ENCODE data around the gene FBN1. TPM values are rescaled to one million over a fixed set of nuclear protein-coding genes. Genes with fewer than 3 reads are reported as not detected.

The FBN1 gene
- total and polyA plus RNA-seq, 2 of the 13 experiments (the other 11 are each of a cell fraction or from before 2014, with no cell fraction given): 1.5 to 3.0 TPM

- in situ Hi-C loops (cut with HindIII; ENCODE audit: extremely low pct_ligation_motif_present, low pct_unique_long_range_greater_than_20kb): no loop called here
Observed at GRCh38 chr15:48433226-48433886, 212.2 kb downstream of the FBN1 start.

GRCh38 chr15:48432688-48433087, 212.8 kb downstream of the FBN1 start:
- Histone ChIP-seq H3K4me1 (ENCODE audit: insufficient read depth, low read length) (0 out of 2 replicates have a peak, but pooled peaks cover 4% of the 10 kb centered on the region), H4K20me1 (ENCODE audit: insufficient read depth, low read length) (no peaks in the 10 kb centered on the region)
- WGBS (ENCODE audit: low lambda C conversion rate): 34% methylated on average over 7 of the region's 7 CpGs

More at GRCh38 chr15:48433226-48433886, 212.2 kb downstream of the FBN1 start:
- Histone ChIP-seq H3K4me2 (ENCODE audit: low read depth, low read length) (no peak overlapping the region), H2AFZ (ENCODE audit: low read length) (no peak overlapping the region), H3K36me3 (replicated peaks in 1 of 2; ENCODE audit: control insufficient read depth in 1 of 2, insufficient read depth in 2 of 2, low read length in 2 of 2) (no peaks in the 10 kb centered on the region), H4K20me1 (ENCODE audit: insufficient read depth, low read length) (no peaks in the 10 kb centered on the region), H3K9ac (ENCODE audit: insufficient read depth, low read depth, low read length) (no peak overlapping the region), H3K4me1 (ENCODE audit: insufficient read depth, low read length) (0 out of 2 replicates have a peak, but pooled peaks cover 4% of the 10 kb centered on the region), H3K79me2 (ENCODE audit: insufficient read depth, low read length) (no peaks in the 10 kb centered on the region), H3K9me3 (ENCODE audit: low read length) (no peaks in the 10 kb centered on the region), H3K27ac (ENCODE audit: extremely low read length, insufficient read depth, low read length) (no peak overlapping the region), H3K27me3 (ENCODE audit: control insufficient read depth in 1 of 2, insufficient read depth in 2 of 2, low read length in 2 of 2) (no peaks in the 10 kb centered on the region), H3K4me3 (replicated peaks in 1 of 3; ENCODE audit: insufficient read depth in 1 of 3, low read depth in 2 of 3, low read length in 3 of 3) (no peak overlapping the region)
- DNase-seq (ENCODE audit: low spot score): no peak
- WGBS (ENCODE audit: low lambda C conversion rate): 60% methylated on average over 3 of the region's 3 CpGs
- BruUV-seq (replicated peaks): no TSS peak
- ChIA-PET CTCF (ENCODE audit: low intra/inter-chr PET ratio, low total read pairs) (no interaction called here), POLR2A (no interaction called here)
- no peak for ATAC-seq
- intact Hi-C loops (cut with micrococcal nuclease; ENCODE audit: unreplicated experiment): no loop called here
- TF ChIP-seq EED (CRISPR knock-in tag; IDR thresholded peaks at IDR 0.05): no peak
- no peak for TF ChIP-seq ATM (IDR thresholded peaks at IDR 0.05; ENCODE audit: borderline replicate concordance)
- no peak for TF ChIP-seq SNAPC2 (CRISPR knock-in tag; IDR thresholded peaks at IDR 0.05)
- no peak for TF ChIP-seq HDAC2 (CRISPR knock-in tag; IDR thresholded peaks at IDR 0.05)
- TF ChIP-seq LCORL (IDR thresholded peaks at IDR 0.05): no peak
- TF ChIP-seq LCORL (CRISPR knock-in tag; IDR thresholded peaks at IDR 0.05): no peak
- TF ChIP-seq DNMT3B (CRISPR knock-in tag; conservative IDR thresholded peaks at IDR 0.05): no peak
- no peak for FAIRE-seq

More at GRCh38 chr15:48432688-48433087, 212.8 kb downstream of the FBN1 start:
- no peak overlapping the region for H2AFZ ChIP-seq (ENCODE audit: low read length)
- ChIA-PET POLR2A (no interaction called here), CTCF (ENCODE audit: low intra/inter-chr PET ratio, low total read pairs) (no interaction called here)
- TF ChIP-seq EZH2 (conservative IDR thresholded peaks at IDR 0.05; ENCODE audit: low read depth, low read length) (no peak), HOXA9 (CRISPR knock-in tag; IDR thresholded peaks at IDR 0.05; ENCODE audit: borderline replicate concordance) (no peak), FOSL2 (CRISPR knock-in tag; IDR thresholded peaks at IDR 0.05) (peak; percentile 89), RNF2 (conservative IDR thresholded peaks at IDR 0.05; ENCODE audit: low read depth) (no peak), HOMEZ (CRISPR knock-in tag; IDR thresholded peaks at IDR 0.05; ENCODE audit: low read depth) (peak; percentile 62; the same call in 1 of the 2 replicates), ZSCAN5A (CRISPR knock-in tag; IDR thresholded peaks at IDR 0.05; ENCODE audit: borderline replicate concordance) (no peak), RBAK (CRISPR knock-in tag; IDR thresholded peaks at IDR 0.05) (no peak), FOSL1 (CRISPR knock-in tag; IDR thresholded peaks at IDR 0.05; ENCODE audit: borderline replicate concordance) (peak; percentile 69; the same call in 1 of the 2 replicates)
- FAIRE-seq (no peak), DNase-seq (ENCODE audit: low spot score) (peak; percentile 57), ATAC-seq (no peak; the same call in 2 of the 3 replicates)
- no peaks in the 10 kb centered on the region for H3K79me2 ChIP-seq (ENCODE audit: insufficient read depth, low read length)
- no peaks in the 10 kb centered on the region for H3K27me3 ChIP-seq (ENCODE audit: control insufficient read depth in 1 of 2, insufficient read depth in 2 of 2, low read length in 2 of 2)
- H3K27ac ChIP-seq (ENCODE audit: extremely low read length, insufficient read depth, low read length): no peak overlapping the region
- no peak overlapping the region for H3K9ac ChIP-seq (ENCODE audit: insufficient read depth, low read depth, low read length)
- intact Hi-C loops (cut with micrococcal nuclease; ENCODE audit: unreplicated experiment): no loop called here
- in situ Hi-C loops (cut with HindIII; ENCODE audit: extremely low pct_ligation_motif_present, low pct_unique_long_range_greater_than_20kb): no loop called here
- no peaks in the 10 kb centered on the region for H3K9me3 ChIP-seq (ENCODE audit: low read length)
- no peaks in the 10 kb centered on the region for H3K36me3 ChIP-seq (replicated peaks in 1 of 2; ENCODE audit: control insufficient read depth in 1 of 2, insufficient read depth in 2 of 2, low read length in 2 of 2)
- H3K4me3 ChIP-seq (replicated peaks in 1 of 3; ENCODE audit: insufficient read depth in 1 of 3, low read depth in 2 of 3, low read length in 3 of 3): no peak overlapping the region
- BruUV-seq (replicated peaks): no TSS peak
- no peak overlapping the region for H3K4me2 ChIP-seq (ENCODE audit: low read depth, low read length)
